ENCODE results near the gene MCEE. TPM values are rescaled to one million over a fixed set of nuclear protein-coding genes. Genes with fewer than 3 reads are reported as not detected.

MCEE gene
- total RNA-seq, 1 experiment from 2014 or later: 14.9 TPM

- peaks cover 44% of the 10 kb centered on the region for H3K36me3 Mint-ChIP-seq (ENCODE audit: insufficient read depth, unreplicated experiment)
- no peak overlapping the region for H3K4me3 Mint-ChIP-seq (ENCODE audit: unreplicated experiment)
- ChIA-PET POLR2A (interaction anchor here (0.9 to 1.4 kb wide), 2 partner anchors 13 to 21 kb away, joined by 4 to 6 read pairs; no protein-coding TSS in a partner anchor), CTCF (no interaction called here)
- TF ChIP-seq, protein P1, sequence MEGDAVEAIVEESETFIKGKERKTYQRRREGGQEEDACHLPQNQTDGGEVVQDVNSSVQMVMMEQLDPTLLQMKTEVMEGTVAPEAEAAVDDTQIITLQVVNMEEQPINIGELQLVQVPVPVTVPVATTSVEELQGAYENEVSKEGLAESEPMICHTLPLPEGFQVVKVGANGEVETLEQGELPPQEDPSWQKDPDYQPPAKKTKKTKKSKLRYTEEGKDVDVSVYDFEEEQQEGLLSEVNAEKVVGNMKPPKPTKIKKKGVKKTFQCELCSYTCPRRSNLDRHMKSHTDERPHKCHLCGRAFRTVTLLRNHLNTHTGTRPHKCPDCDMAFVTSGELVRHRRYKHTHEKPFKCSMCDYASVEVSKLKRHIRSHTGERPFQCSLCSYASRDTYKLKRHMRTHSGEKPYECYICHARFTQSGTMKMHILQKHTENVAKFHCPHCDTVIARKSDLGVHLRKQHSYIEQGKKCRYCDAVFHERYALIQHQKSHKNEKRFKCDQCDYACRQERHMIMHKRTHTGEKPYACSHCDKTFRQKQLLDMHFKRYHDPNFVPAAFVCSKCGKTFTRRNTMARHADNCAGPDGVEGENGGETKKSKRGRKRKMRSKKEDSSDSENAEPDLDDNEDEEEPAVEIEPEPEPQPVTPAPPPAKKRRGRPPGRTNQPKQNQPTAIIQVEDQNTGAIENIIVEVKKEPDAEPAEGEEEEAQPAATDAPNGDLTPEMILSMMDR (IDR thresholded peaks at IDR 0.05; ENCODE audit: unreplicated experiment): no peak
- intact Hi-C loops (cut with micrococcal nuclease): no loop called here
- no TSS peak for BruUV-seq (replicated peaks)
- no peaks in the 10 kb centered on the region for H3K27me3 Mint-ChIP-seq (ENCODE audit: insufficient read depth, unreplicated experiment)
- DNase-seq (ENCODE audit: unreplicated experiment): peak; percentile 9
- H3K4me1 Mint-ChIP-seq (ENCODE audit: insufficient read depth, unreplicated experiment): peaks cover 9% of the 10 kb centered on the region
- no peaks in the 10 kb centered on the region for H3K9me3 Mint-ChIP-seq (ENCODE audit: unreplicated experiment)
- no peak overlapping the region for H3K27ac Mint-ChIP-seq (ENCODE audit: low read depth, unreplicated experiment)
Observed at GRCh38 chr2:71122387-71123298, 7.4 kb downstream of the MCEE start.

DNA sequence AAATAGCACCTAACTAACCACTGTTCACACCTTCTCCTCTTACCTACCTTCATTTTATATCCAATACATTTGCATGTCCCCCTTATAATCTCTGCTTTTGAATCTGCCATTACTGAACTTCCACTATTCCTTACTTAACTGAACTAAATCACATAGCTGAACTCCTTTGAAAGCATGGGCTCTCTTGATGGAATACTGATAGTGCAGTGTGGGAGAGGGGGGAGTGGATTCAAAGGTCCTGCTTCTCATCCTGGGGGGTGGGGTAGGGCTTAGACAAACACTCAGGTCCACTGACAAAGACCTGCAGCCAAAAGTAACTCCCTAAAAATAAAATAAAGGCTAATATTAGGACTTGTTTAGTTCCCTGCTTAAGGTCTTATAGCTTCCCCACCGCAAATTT, 8.6 kb downstream of the MCEE start:
- intact Hi-C loops (cut with micrococcal nuclease): no loop called here
- H3K4me1 Mint-ChIP-seq (ENCODE audit: insufficient read depth, unreplicated experiment): peaks cover 9% of the 10 kb centered on the region
- no peaks in the 10 kb centered on the region for H3K9me3 Mint-ChIP-seq (ENCODE audit: unreplicated experiment)
- no peak overlapping the region for H3K4me3 Mint-ChIP-seq (ENCODE audit: unreplicated experiment)
- ChIA-PET POLR2A (interaction anchor here (1.4 to 1.8 kb wide), 2 partner anchors 9 to 20 kb away, joined by 6 to 10 read pairs; partner anchors contain the start of genes MCEE and MPHOSPH10), CTCF (interaction anchor here (1.2 kb wide), 1 partner anchor 21 kb away, joined by 4 read pairs; no protein-coding TSS in a partner anchor)
- DNase-seq (ENCODE audit: unreplicated experiment): no peak
- no TSS peak for BruUV-seq (replicated peaks)
- no peak overlapping the region for H3K27ac Mint-ChIP-seq (ENCODE audit: low read depth, unreplicated experiment)
- no peaks in the 10 kb centered on the region for H3K27me3 Mint-ChIP-seq (ENCODE audit: insufficient read depth, unreplicated experiment)
- TF ChIP-seq, protein P1 (IDR thresholded peaks at IDR 0.05; ENCODE audit: unreplicated experiment): no peak
- peaks cover 53% of the 10 kb centered on the region for H3K36me3 Mint-ChIP-seq (ENCODE audit: insufficient read depth, unreplicated experiment)

DNA sequence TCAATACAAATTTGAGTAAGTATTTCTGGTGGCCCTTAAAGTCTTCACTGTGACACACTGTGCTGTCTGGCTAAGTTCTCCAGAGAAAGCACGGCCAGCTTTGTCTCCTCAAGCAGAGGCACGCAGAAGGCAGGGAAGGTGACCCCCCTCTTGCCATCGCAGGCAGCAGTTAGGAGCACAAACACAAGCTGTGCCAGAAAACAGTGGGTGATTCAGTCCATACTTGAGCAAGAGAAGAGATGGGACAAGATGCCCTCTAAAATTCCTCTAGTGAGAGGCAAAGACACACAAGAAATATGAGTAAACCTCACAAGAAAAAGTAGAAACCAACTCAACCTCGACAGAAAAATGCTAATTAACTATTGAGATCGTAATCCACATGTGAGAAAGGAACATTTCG, 9.8 kb downstream of the MCEE start:
- Mint-ChIP-seq H3K36me3 (ENCODE audit: insufficient read depth, unreplicated experiment) (peaks cover 53% of the 10 kb centered on the region), H3K4me1 (ENCODE audit: insufficient read depth, unreplicated experiment) (peaks cover 9% of the 10 kb centered on the region), H3K4me3 (ENCODE audit: unreplicated experiment) (no peak overlapping the region), H3K9me3 (ENCODE audit: unreplicated experiment) (no peaks in the 10 kb centered on the region), H3K27ac (ENCODE audit: low read depth, unreplicated experiment) (no peak overlapping the region), H3K27me3 (ENCODE audit: insufficient read depth, unreplicated experiment) (no peaks in the 10 kb centered on the region)
- no TSS peak for BruUV-seq (replicated peaks)
- ChIA-PET POLR2A (interaction anchor here (0.6 to 1.8 kb wide), 2 partner anchors 10 to 887 kb away, joined by 3 to 10 read pairs; partner anchors contain the start of genes MCEE and MPHOSPH10), CTCF (interaction anchor here (0.5 kb wide), 1 partner anchor 1945 kb away, joined by 3 read pairs; no protein-coding TSS in a partner anchor)
- intact Hi-C loops (cut with micrococcal nuclease): no loop called here
- TF ChIP-seq, protein P1 (IDR thresholded peaks at IDR 0.05; ENCODE audit: unreplicated experiment): no peak
- no peak for DNase-seq (ENCODE audit: unreplicated experiment)

- Mint-ChIP-seq H3K9me3 (ENCODE audit: unreplicated experiment) (no peaks in the 10 kb centered on the region), H3K4me1 (ENCODE audit: insufficient read depth, unreplicated experiment) (no peaks in the 10 kb centered on the region), H3K27ac (ENCODE audit: low read depth, unreplicated experiment) (no peak overlapping the region), H3K4me3 (ENCODE audit: unreplicated experiment) (no peak overlapping the region), H3K27me3 (ENCODE audit: insufficient read depth, unreplicated experiment) (no peaks in the 10 kb centered on the region), H3K36me3 (ENCODE audit: insufficient read depth, unreplicated experiment) (peaks cover 61% of the 10 kb centered on the region)
- BruUV-seq (replicated peaks): no TSS peak
- CTCF ChIA-PET: interaction anchor here (0.5 to 0.7 kb wide), 2 partner anchors 239 to 358 kb away, joined by 3 to 5 read pairs; no protein-coding TSS in a partner anchor
- POLR2A ChIA-PET: interaction anchor here (0.6 to 1.5 kb wide), 3 partner anchors 14 to 1484 kb away, joined by 4 to 6 read pairs (median 5); partner anchors contain the start of genes MCEE, MPHOSPH10 and NAGK
- TF ChIP-seq, protein P1 (IDR thresholded peaks at IDR 0.05; ENCODE audit: unreplicated experiment): no peak
- no peak for DNase-seq (ENCODE audit: unreplicated experiment)
- intact Hi-C loops (cut with micrococcal nuclease): no loop called here
Observed at GRCh38 chr2:71117063-71117462, 13.0 kb downstream of the MCEE start.
